ENCODE results near the gene DNAJC17. TPM values are rescaled to one million over a fixed set of nuclear protein-coding genes. Genes with fewer than 3 reads are reported as not detected.

Gene DNAJC17
- polyA plus RNA-seq, 3 donors, result 35.0 to 43.4 (median 43.0) TPM

DNA sequence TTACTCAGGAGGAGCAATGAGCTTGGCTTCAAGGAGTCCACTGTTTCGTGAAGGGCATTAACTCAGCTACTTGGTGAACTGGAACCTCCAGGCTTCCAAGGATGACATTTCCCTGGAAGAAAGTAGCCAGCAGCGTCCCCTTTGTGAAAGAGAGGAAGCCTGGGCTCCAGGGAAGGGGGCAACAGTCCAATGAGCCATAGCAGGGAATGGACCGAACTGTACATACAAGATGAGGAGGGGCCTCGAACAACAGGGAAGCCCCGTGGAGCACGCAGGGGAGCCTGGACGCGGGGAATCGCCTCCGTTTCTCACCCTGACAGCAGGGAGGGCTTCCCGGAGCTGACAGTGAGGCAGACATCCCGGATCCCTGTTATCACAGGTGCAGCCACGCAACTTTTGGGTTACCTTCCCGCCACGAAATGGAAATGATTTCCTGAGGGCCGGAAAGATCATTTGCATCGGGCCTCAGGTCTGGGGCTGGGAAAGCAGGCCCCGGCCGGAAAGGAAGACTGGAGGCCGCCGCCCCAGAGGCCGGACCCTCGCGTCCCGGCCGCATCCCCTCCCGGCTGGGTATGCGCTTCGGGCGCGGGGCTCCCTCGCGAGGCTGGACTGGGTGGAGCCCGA, 36.1 kb upstream of the DNAJC17 start:
- DNase-seq (ENCODE audit: extremely low read depth in 1 of 11, low read depth in 9 of 11, low spot score in 4 of 11), result no peak

DNA sequence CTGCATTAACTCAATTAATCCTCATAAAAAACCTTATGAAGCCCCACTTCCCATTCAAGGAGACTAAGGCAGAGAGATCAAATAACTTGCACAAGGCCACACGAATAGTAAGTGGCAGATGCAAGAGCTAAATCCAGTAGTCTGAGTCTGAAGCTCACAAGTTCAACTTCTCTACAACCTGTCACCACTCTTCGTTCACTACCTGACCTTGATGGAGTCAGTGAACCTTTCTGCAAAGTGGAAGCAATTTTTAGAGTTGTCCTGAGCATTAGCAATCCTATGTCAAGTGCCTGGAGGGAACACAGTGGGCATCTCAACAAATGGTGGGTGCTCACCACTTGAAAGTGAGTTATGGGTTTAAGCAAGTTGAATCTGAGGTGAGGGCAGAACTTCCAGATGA, 34.5 kb upstream of the DNAJC17 start:
- no peak for DNase-seq (ENCODE audit: extremely low read depth in 1 of 11, low read depth in 9 of 11, low spot score in 4 of 11)

DNA sequence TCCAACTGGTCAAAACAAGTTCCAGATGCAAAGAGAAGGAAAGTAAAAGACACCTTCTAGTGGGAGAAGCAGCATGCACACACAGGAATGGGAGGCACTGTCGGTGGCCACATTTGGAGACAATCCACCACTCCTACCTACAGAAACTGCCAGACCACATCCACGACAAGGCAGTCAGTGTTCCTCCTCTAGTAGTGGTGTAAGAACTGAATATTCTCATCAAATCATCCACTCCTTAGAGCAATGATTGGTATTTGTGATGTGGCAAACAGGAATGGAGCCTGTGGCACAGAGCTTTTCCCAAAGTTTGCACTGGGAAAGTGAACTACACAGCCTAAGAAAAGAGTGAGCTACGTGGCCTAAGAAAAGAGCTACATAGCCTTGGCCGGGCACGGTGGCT, 31.5 kb upstream of the DNAJC17 start:
- no peak for DNase-seq (ENCODE audit: extremely low read depth in 1 of 11, low read depth in 9 of 11, low spot score in 4 of 11)

DNA sequence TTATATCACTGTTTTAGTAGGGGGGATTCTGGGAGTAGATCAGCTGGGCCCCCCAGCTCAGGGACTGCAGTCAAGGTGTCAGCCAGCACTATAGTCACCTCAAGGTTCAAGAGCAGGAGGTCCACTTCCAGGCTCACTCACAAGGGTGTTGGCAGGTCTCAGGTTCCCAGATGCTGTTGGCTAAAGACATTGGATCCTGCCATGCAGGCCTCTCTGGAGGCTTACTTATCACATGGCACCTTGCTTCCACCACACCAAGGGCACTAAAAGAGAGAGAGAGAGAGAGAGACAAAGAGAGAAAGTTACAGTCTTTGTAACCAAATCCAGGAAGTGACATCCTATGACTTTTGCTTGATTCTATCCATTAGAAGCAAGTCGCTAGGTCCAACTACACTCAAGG, 28.7 kb upstream of the DNAJC17 start:
- DNase-seq (ENCODE audit: extremely low read depth in 1 of 11, low read depth in 9 of 11, low spot score in 4 of 11), result no peak

DNA sequence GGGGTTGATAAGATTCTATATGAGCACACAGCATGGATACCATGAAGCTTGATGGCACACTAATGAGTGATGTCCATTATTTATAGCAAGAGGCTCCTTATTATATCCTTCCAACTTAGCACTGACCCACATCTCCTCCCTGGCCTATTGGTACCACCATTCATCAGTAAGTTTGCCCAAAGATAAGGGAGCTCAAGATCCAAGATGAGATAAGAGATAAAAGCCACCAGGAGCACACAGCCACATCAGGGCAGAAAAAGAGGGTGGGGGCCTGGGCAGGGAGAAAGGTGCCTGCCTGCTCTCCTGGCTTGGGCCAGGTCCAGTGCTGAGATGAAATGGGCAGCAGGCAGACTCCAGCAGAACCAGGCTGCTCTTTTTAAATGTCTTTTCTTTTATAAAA, 25.6 kb upstream of the DNAJC17 start:
- DNase-seq (ENCODE audit: extremely low read depth in 1 of 11, low read depth in 9 of 11, low spot score in 4 of 11), result no peak

DNA sequence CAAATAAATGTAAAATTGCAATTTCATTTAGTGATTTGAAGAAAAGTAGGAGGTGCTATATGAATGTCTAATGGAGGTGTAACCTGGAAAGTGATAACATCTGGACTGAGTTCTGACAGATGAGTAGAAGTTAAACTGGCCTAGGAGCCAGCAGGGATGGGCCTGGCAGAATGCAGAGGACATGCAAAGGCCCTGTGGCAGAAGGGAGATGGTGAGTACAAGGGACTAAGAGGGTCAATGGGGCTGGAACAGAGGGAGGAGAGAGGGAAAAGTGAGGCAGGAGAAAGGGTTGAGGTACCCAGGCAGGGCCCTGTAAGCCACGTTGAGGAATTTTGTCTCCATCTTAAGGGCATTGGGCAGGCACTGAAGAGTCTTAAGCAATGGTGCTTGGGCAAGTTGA, 24.6 kb upstream of the DNAJC17 start:
- no peak for DNase-seq (ENCODE audit: extremely low read depth in 1 of 11, low read depth in 9 of 11, low spot score in 4 of 11)

DNA sequence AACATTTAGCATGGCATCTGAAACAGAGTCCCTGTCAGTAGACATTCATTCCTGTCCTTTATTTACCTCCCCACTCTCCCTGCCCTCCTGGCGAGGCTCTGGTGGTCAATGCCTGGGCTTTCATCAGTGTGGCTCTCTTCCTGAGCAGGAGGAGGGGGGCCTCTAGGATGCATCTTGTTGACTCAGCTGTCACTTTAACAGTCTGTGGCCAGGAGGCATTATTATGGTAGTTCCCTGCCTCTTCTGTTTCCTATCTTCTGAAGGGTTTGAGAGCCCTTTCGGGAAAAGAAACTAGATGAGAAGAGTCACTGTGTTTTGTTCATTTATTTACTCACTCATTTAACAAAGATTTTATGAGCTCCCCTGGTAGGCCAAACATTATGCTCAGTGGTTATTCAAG, 23.6 kb upstream of the DNAJC17 start:
- no peak for DNase-seq (ENCODE audit: extremely low read depth in 1 of 11, low read depth in 9 of 11, low spot score in 4 of 11)

DNA sequence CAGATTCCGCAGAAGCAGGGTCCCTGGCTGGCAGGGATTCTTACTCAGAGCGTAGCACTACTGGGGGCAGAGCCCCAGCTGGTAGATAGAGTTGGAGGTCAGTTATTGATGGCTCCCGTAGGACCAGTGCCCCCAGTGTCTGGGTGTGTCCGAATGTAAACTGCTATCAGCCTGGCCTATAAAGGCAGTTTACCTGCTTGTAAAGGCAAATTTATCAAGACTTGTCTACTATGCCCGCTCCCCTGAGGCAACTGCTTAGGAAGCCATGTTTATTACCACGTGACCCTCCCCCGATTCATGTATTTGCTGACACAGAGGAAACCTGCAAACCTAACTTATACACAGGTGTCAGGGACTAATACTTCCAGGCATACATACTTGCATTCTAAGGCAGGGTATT, 21.8 kb upstream of the DNAJC17 start:
- DNase-seq (ENCODE audit: extremely low read depth in 1 of 11, low read depth in 9 of 11, low spot score in 4 of 11), result no peak

DNA sequence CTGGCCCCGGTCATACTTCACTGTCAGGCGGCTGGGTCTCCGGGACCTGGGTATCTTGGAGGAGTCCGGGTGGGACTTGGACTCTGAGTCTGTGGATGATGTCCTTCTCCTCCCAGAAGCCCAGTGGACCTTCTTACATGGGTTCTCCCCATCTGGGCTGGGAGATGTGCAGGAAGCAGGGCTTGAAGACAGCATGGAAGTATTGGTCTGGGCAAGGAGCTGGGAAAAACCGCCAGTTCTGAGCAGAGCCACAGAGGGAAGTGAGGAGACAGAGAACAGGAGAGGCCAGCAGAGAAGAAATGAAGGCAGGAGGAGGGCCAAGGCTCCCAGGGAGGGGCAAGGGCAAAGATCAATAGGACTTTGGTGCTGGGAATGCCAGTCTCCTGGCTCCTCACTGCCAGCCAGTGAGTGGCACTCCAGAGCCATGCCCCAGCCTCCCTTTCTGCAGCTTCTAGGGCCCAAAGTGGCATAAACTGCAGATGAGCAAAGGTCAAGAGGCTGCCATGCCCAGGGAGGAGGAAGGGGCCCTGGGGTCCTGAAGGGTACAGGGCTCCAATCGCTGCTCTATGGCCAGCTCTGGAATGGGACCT, 21.3 kb upstream of the DNAJC17 start, which contains the start of gene PPP1R14D:
Gene PPP1R14D, minus strand, starts transcription at position 262 of the 590 bp plus-strand sequence. Its CDS starts 67 bp downstream, at position 195.
- no peak for DNase-seq (ENCODE audit: extremely low read depth in 1 of 11, low read depth in 9 of 11, low spot score in 4 of 11)

DNA sequence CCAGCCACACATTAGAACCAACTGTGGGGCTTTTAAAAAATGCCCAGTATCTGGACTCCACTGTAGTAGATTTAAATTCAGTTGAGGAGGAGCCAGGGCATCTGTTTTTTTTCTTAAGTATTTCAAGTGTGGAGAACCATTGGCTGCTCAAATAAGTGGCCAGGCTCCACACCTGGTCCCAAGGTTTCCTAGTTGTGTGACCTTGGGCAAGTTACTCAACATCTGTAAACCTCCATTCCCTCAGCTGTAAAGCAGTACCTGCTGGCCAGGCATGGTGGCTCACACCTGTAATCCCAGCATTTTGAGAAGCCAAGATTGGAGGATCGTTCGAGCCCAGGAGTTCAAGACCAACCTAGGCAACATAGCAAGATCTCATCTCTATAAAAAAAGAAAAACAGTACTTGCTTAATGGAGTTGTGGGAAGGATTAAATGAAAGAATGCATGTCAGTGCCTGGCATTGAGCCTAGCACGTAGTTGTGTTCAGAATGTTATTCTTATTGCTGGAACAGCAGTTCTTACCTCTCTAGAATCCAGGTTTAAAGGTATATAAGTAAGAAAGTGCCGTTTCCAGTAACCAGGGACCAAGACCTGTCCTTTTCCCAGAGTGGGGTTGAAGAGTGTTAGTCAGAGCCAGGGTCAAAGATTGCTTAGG, 19.3 kb upstream of the DNAJC17 start:
- no peak for DNase-seq (ENCODE audit: extremely low read depth in 1 of 11, low read depth in 9 of 11, low spot score in 4 of 11)

DNA sequence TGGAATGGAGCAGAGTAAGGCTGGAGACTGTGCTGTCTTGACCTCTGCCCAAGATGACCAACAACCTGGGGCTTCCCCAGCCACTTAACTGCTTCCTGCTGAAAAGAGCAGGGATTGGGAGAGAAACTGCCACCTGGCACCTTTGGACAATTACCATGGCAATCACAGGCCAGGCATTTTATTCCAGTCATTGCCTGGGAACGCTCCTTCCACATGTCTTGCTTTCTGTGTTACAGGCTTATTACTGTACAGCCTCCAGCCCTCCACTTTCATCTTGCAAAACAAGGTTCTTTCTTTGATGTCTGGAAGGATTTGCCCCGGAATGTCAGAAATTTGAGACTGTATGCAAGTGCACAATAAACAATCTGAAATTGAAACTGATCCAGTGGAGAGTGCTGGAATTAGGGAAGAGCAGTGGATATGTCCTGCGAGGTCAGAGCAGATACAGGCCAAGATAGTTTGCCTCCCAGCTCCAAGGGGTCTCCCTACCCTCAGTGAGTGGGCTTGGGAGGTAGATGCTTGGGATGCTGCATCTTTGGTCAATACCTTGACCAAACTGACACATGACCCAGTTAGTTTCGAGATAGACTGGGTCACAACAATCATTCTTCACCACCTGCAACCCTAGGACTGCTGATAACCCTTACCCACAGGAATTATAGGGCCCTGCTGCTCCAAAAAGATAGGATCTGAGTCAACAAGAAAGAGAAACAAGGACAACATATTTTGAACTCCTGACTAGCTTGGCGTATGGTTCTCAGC, 18.6 kb upstream of the DNAJC17 start:
- no peak for DNase-seq (ENCODE audit: extremely low read depth in 1 of 11, low read depth in 9 of 11, low spot score in 4 of 11)

DNA sequence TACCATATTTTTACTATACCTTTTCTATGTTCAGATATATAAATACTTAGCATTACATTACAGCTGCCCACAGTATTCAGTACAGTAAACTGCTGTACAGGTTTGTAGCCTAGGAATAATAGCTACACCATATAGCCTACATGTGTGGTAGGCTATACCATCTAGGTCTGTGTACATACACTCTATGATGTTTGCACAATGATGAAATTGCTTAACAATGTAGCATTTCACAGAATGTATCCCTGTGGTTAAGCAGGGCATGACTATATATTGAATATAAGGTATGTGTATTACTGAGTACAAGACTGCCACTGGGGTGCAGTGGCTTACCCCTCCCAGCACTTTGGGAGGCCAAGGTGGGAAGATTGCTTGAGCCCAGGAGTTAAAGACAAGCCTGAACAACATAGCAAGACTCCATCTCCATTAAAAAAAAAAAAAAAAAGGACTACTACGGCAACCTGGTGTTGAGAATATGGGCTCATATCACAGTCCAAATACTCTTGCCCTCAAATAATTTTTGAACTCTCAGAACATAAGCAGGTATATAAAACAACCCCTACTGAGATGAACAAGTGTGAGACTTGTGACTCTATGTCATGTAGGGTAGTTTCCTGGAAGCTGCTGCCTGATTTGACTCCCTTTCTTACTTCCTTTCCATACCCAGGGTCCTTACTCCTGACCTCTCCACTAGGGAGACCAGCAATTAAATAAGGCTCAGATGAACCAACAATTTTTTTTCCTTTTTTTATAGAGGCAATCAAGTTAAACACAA, 16.5 kb upstream of the DNAJC17 start:
- DNase-seq (ENCODE audit: extremely low read depth in 1 of 11, low read depth in 9 of 11, low spot score in 4 of 11), result no peak

DNA sequence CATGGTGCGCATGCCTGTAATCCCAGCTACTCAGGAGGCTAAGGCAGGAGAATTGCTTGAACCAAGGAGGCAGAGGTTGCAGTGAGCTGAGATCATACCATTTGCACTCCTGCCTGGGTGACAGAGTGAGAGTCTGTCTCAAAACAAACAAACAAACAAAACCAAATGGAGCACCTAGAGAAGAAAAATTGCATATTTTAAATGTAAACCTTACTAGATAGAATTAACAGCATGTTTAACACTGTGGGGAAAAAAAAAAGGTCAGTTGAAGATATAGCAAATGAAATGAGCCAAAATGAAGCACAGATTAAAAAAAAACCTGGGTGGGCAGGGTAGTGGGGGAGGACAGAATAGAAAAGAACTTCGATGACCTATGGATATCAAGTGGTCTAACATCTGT, 13.9 kb upstream of the DNAJC17 start:
- DNase-seq (ENCODE audit: extremely low read depth in 1 of 11, low read depth in 9 of 11, low spot score in 4 of 11), result no peak

DNA sequence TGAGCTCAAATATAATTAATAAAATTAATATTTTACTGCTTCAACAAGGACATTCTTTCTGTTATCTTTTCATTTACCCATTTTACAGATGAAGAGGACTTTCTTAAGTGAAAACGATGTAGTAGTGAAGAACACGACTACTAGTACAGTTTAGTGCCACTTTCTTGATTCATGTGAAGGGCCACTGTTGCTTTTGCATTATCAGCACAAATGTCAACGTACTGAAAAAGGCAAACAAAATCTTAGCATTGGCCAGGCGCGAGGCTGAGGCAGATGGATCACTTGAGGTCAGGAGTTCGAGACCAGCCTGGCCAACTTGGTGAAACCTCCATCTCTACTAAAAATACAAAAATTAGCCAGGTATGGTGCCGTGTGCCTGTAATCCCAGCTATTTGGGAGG, 11.8 kb upstream of the DNAJC17 start:
- no peak for DNase-seq (ENCODE audit: extremely low read depth in 1 of 11, low read depth in 9 of 11, low spot score in 4 of 11)

DNA sequence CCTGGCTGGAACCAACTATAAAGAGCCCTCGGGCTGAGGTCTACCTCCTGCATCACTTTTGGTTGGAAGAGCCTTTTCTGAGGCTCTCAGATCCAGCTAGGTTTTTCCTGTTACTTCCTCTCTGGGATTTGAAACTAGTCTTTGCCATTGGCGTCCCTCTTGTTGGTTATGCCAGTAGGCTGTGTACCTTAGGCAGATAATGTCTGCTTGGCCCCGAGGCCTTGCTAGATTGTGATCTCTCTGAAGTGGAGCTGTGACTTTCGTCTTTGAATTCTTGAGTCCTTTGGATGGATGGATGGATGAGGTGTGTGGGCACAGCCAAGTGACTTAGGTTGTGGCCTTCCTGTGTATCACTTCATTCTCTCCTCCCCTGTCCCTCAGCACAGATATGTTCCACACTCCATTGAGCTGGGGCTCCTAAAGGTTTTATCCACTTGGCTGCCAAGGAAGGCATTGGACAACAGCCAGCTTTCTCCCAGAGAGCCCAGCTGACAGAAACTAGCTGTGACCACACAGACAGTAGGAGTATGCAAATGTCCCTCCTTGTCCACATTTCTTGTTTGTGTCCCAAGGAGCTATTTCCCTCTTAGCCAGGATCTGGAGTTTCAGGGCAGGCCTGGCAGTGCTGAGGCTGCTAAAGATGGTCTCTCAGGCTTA, 7.9 kb upstream of the DNAJC17 start:
- peak in 4 of 11 donors; percentile 24 to 51 (median 34) for DNase-seq (ENCODE audit: extremely low read depth in 1 of 11, low read depth in 9 of 11, low spot score in 4 of 11)

DNA sequence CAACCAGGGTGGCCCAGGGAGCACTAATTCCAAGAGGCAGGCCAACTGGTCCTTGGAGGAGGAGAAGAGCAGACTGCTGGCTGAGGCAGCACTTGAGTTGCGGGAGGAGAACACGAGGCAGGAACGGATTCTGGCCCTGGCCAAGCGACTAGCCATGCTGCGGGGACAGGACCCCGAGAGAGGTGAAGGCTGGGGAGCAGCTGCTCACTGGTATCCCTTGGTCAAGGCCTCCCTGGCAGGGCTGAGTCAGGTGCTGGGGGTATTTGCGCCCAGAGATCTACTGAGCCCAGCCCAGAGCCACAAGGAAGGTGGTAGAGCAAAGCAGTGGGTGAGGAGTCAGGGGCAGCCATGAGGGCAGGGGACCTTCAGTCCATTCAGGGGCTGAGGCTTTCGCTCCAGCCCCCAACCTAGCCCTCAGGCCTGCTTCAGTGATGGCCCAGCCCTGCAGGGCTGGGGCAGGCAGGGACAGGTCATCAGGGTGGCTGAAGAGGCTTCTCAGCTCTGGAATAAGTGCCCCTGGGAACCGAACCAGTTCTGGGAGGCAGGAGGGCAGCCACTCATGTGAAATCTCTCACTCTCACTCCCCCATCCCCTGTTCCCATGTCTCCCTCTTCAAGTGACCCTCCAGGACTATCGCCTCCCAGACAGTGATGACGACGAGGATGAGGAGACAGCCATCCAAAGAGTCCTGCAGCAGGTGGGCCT, 5.6 kb upstream of the DNAJC17 start:
- DNase-seq (ENCODE audit: extremely low read depth in 1 of 11, low read depth in 9 of 11, low spot score in 4 of 11), result no peak

DNA sequence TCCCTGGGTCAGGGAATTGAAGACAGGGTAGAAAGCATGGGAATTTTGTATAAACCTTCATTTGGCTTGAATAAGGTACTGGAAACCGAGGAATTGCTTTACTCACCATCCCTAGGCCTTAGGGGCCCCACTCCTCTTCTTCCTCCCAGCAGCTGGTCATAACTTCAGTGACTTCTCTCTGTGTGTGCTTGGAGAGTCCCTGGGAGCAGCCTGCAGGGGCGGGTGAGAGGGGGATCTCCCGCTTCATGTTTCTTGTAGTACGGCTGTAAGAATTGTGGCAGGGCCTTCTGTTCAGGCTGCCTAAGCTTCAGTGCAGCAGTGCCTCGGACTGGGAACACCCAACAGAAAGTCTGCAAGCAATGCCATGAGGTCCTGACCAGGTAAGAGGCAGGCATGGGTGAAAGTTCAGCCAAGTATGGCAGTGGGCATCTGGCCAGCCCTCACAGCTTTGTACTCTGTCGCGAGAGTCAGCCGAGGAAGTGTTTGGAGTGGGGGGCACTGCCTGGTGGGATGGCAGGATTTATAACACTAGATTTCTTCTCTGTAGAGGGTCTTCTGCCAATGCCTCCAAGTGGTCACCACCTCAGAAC, 1.7 kb upstream of the DNAJC17 start:
- no peak for DNase-seq (ENCODE audit: extremely low read depth in 1 of 11, low read depth in 9 of 11, low spot score in 4 of 11)
